HepG2 (cell line): ENCODE measurements around the gene FBLIM1. TPM values are rescaled to one million over a fixed set of nuclear protein-coding genes. Genes with fewer than 3 reads are reported as not detected.

Source experiments
- CREM ChIP-seq, 2 experiments: sonication (generic) in 1 of 2; formaldehyde crosslinking in 1 of 2; IDR thresholded peaks; 2 replicates each; pipeline versions ENCODE4 v1.4.0 to v1.6.1; 2016 to 2020; ENCODE audit warnings: antibody characterized with exemption in 1 of 2, mild to moderate bottlenecking in 1 of 2, missing genetic modification reagents in 1 of 2
- KMT2B ChIP-seq: IDR thresholded peaks from 2 replicates; pipeline ENCODE4 v1.6.1; 2016; ENCODE audit warnings: missing genetic modification reagents, missing compliant biosample characterization
- NFE2L2 ChIP-seq: fragments of 150-350 bp; IDR thresholded peaks from 2 replicates; pipeline ENCODE4 v1.6.1; 2014; ENCODE audit warnings: low read length
- ZBTB33 ChIP-seq: sonication (generic); formaldehyde crosslinking; IDR thresholded peaks from 2 replicates; pipeline ENCODE4 v1.4.0; 2020; ENCODE audit warnings: missing genetic modification reagents
- ZNF432 ChIP-seq: sonication (generic); formaldehyde crosslinking; IDR thresholded peaks from 2 replicates; pipeline ENCODE4 v1.5.0; 2020; ENCODE audit warnings: missing genetic modification reagents, mild to moderate bottlenecking, borderline replicate concordance
- polyA plus RNA-seq, 8 experiments: library from polyadenylated mRNA; depleted of rRNA in 3 of 8; stranded (reverse) in 7 of 8; unstranded in 1 of 8; fragments of >200 nt; fragmentation: Illumina TruSeq in 4 of 8; extraction: Trizol in 4 of 8; gene quantifications; 2 replicates each; pipeline versions ENCODE4 v1.2.1 to v1.2.3, GENCODE V29; 2011 to 2016; ENCODE audit warnings: low read depth in 4 of 8, missing spikeins in 1 of 8, mixed read lengths in 1 of 8; ENCODE audit not compliant: insufficient read depth in 1 of 8
- total RNA-seq, 5 experiments: library from RNA; depleted of rRNA; stranded (reverse); fragments of >200 nt; fragmentation: Illumina TruSeq; extraction: Trizol; gene quantifications; 2 replicates each; pipeline ENCODE4 v1.2.3, GENCODE V29; 2016; ENCODE audit warnings: low read depth in 1 of 5
- TF ChIP-seq, protein P1 (sequence below): sonication (generic); IDR thresholded peaks from 2 replicates; pipeline ENCODE4 v1.6.1; 2016; ENCODE audit warnings: low read depth, borderline replicate concordance
- TF ChIP-seq, protein P2 (sequence below): sonication (generic); formaldehyde crosslinking; IDR thresholded peaks from 2 replicates; pipeline ENCODE4 v1.9.0; 2021; ENCODE audit warnings: missing genetic modification reagents, borderline replicate concordance

The FBLIM1 gene
- total and polyA plus RNA-seq, 2 of the 13 experiments (the other 11 are each of a cell fraction or from before 2014, with no cell fraction given), result 10.6 to 23.0 TPM

- no peak for TF ChIP-seq ZBTB33 (CRISPR knock-in tag)
- TF ChIP-seq, protein P1, sequence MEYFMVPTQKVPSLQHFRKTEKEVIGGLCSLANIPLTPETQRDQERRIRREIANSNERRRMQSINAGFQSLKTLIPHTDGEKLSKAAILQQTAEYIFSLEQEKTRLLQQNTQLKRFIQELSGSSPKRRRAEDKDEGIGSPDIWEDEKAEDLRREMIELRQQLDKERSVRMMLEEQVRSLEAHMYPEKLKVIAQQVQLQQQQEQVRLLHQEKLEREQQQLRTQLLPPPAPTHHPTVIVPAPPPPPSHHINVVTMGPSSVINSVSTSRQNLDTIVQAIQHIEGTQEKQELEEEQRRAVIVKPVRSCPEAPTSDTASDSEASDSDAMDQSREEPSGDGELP, result no peak
- no peak for TF ChIP-seq NFE2L2
- no peak for TF ChIP-seq ZNF432 (CRISPR knock-in tag)
- TF ChIP-seq, protein P2, sequence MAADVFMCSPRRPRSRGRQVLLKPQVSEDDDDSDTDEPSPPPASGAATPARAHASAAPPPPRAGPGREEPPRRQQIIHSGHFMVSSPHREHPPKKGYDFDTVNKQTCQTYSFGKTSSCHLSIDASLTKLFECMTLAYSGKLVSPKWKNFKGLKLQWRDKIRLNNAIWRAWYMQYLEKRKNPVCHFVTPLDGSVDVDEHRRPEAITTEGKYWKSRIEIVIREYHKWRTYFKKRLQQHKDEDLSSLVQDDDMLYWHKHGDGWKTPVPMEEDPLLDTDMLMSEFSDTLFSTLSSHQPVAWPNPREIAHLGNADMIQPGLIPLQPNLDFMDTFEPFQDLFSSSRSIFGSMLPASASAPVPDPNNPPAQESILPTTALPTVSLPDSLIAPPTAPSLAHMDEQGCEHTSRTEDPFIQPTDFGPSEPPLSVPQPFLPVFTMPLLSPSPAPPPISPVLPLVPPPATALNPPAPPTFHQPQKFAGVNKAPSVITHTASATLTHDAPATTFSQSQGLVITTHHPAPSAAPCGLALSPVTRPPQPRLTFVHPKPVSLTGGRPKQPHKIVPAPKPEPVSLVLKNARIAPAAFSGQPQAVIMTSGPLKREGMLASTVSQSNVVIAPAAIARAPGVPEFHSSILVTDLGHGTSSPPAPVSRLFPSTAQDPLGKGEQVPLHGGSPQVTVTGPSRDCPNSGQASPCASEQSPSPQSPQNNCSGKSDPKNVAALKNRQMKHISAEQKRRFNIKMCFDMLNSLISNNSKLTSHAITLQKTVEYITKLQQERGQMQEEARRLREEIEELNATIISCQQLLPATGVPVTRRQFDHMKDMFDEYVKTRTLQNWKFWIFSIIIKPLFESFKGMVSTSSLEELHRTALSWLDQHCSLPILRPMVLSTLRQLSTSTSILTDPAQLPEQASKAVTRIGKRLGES (CRISPR knock-in tag), result no peak
- no peak for TF ChIP-seq CREM (IDR thresholded peaks at IDR 0.05)
- TF ChIP-seq CREM (CRISPR knock-in tag; IDR thresholded peaks at IDR 0.05), result no peak
- TF ChIP-seq KMT2B, result no peak
These were observed 40.4 kb upstream of the FBLIM1 start (continued) for GRCh38 chr1:15718199-15718601.
